ENCODE data around the gene DVL2. TPM values are rescaled to one million over a fixed set of nuclear protein-coding genes. Genes with fewer than 3 reads are reported as not detected.
A peak's percentile ranks its signal among the peaks of the same experiment; 100 is the strongest.

The DVL2 gene
- total and polyA plus RNA-seq, 2 of the 13 experiments (the other 11 are each of a cell fraction or from before 2014, with no cell fraction given), result 5.7 to 38.2 TPM

- peak; percentile 40; the same call in 1 of the 2 replicates for TF ChIP-seq ZBTB44 (CRISPR knock-in tag; IDR thresholded peaks at IDR 0.05)
- peak; percentile 82; the same call in 1 of the 2 replicates for TF ChIP-seq CBX5 (CRISPR knock-in tag; IDR thresholded peaks at IDR 0.05; ENCODE audit: borderline replicate concordance)
- no peak for TF ChIP-seq ZUFSP (CRISPR knock-in tag; IDR thresholded peaks at IDR 0.05; ENCODE audit: borderline replicate concordance)
- TF ChIP-seq ZNF607 (CRISPR knock-in tag; IDR thresholded peaks at IDR 0.05; ENCODE audit: borderline replicate concordance), result peak; percentile 92
- TF ChIP-seq HIC2 (CRISPR knock-in tag; IDR thresholded peaks at IDR 0.05; ENCODE audit: low read depth), result peak; percentile 41; the same call in 1 of the 2 replicates
- no peak for TF ChIP-seq ATAD3A (CRISPR knock-in tag; IDR thresholded peaks at IDR 0.05)
- no peak; the same call in 1 of the 2 replicates for TF ChIP-seq ERF (CRISPR knock-in tag; IDR thresholded peaks at IDR 0.05)
- TF ChIP-seq CEBPZ (IDR thresholded peaks at IDR 0.05; ENCODE audit: low read length), result no peak
- TF ChIP-seq ZSCAN30 (CRISPR knock-in tag; IDR thresholded peaks at IDR 0.05), result no peak
- peak; percentile 68 for TF ChIP-seq HNF4A (CRISPR knock-in tag; IDR thresholded peaks at IDR 0.05)
- TF ChIP-seq ZNF747 (CRISPR knock-in tag; IDR thresholded peaks at IDR 0.05; ENCODE audit: borderline replicate concordance), result peak; percentile 14; the same call in 1 of the 2 replicates
- TF ChIP-seq STAG1 (CRISPR knock-in tag; IDR thresholded peaks at IDR 0.05), result peak; percentile 65
- no peak for TF ChIP-seq ZNF775 (CRISPR knock-in tag; IDR thresholded peaks at IDR 0.05; ENCODE audit: borderline replicate concordance)
- TF ChIP-seq TRIM24 (CRISPR knock-in tag; IDR thresholded peaks at IDR 0.05), result no peak
- TF ChIP-seq POGK (CRISPR knock-in tag; conservative IDR thresholded peaks at IDR 0.05), result peak; percentile 75
- no peak for TF ChIP-seq IKZF4 (CRISPR knock-in tag; IDR thresholded peaks at IDR 0.05; ENCODE audit: borderline replicate concordance, low read depth, not compliant biosample characterization)
- peak; percentile 75 for TF ChIP-seq ZNF317 (CRISPR knock-in tag; IDR thresholded peaks at IDR 0.05)
These were observed 18.1 kb upstream of the DVL2 start, which contains the start of gene ELP5 (continued) for GRCh38 chr17:7252176-7253043.

Measured in HepG2 (cell line).